A204.1 (cell line): ENCODE data around the gene DMTF1.
A peak's percentile ranks its signal among the peaks of the same experiment; 100 is the strongest.
"Not testable (repeated sequence)": the region's sequence is repeated elsewhere in the genome, so short reads cannot be mapped to it uniquely, and the experiment has no call there.

ENCODE experiments used
- FAIRE-seq: peaks from 2 replicates; lab custom pipeline; 2012; peaks lifted over from hg19 to GRCh38; lab: Jason Lieb, UNC

DMTF1 gene

GRCh38 chr7:87152112-87152896 is at the start of gene DMTF1:
Gene DMTF1 (plus strand): TSS chr7:87152453. CDS start chr7:87164942, 12,489 bp downstream.
- FAIRE-seq = peak; percentile 14

DNA sequence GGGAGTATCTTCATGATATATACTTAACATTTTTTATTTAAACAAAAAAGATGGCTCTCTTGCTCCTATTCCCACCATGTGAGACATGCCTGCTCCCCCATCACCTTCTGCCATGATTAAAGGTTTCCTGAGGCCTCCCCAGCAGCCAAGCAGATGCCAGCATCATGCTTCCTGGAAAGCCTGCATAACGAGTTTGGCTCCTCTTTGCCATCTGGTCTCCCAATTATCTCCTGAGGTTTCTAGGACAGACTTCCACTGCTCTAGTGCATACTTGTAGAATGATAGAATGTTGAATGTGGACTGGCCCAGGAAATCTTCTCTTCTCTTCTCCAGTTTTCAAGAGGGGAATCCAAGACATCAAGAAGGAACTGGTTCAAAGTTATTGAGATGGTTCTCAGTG is 46.9 kb upstream of the DMTF1 start:
- no peak for FAIRE-seq

GRCh38 chr7:87106974-87107612 is 45.2 kb upstream of the DMTF1 start:
- FAIRE-seq = no peak

GRCh38 chr7:87107949-87108776 is 44.1 kb upstream of the DMTF1 start:
- FAIRE-seq = no peak

- no peak for FAIRE-seq
Observed at GRCh38 chr7:87110778-87111177, 41.5 kb upstream of the DMTF1 start.

DNA sequence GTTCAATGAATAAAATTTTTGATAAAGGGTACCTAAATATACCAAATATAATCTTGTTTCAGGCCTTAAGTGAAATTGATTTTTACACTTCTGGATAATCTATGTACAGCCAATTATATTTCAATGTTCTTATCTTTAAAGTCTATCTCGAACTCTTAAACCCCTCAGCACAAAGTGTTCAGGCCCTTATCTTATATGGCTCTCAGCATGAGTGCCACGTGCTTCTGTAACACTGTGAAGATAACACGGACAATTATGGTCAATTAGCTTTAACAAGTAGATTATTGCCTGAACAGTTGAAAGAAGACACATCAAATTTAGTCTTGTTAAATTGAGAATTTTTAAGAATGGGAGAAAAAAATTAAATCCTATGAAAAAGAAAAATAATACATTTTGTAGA is 40.4 kb upstream of the DMTF1 start:
- FAIRE-seq = no peak

DNA sequence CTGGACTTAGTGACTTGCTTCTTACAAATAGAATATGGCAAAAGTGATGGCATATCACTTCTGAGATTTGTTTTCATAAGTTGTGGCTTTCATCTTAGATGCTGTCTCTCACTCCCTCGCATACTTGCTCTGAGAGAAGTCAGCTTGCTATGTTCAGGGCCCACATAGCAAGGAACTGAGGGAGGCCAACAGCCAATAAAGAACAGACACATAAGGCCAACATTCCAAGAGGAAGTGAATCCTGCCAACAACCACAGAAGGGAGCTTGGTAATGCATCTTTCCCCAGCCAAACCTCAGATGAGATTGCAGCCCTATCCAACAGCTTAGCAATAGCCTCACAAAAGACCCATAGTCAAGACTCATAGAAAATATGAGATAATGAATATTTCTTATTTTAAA is 39.2 kb upstream of the DMTF1 start:
- FAIRE-seq = no peak

DNA sequence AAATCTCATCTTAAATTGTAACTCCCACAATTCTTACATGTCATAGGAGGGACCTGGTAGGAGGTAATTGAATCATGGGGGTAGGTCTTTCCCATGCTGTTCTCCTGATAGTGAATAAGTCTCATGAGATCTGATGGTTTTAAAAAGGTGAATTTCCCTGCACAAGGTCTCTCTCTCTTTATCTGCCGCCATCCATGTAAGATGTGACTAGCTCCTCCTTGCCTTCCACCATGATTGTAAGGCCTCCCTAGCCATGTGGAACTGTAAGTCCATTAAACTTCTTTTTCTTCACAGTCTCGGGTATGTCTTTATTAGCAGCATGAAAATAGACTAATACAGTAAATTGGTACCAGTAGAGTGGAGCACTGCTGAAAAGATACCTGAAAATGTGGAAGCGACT is 38.3 kb upstream of the DMTF1 start:
- not testable (repeated sequence) for FAIRE-seq

GRCh38 chr7:87115772-87116171 is 36.5 kb upstream of the DMTF1 start:
- FAIRE-seq = not testable (repeated sequence)

DNA sequence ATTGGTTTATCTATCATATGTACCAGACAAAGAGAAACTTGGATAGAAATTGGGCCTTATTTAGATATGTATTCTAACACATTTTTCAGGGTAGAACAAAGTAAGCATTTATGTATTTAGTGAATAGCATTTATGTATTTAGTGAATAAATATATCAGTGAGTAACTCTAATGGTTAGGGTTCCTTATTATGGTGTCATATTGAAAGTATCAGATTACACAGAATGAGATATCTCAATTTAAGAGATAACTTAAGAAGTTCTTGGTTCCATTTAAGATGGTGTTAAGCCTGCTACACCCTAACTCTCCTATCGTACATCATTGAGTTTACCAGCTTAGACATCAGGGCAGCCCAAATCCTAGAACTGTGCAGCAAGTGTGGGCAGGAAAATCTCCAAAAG is 35.9 kb upstream of the DMTF1 start:
- no peak for FAIRE-seq

- no peak for FAIRE-seq
Observed at GRCh38 chr7:87119581-87119980, 32.7 kb upstream of the DMTF1 start.

GRCh38 chr7:87123105-87123504 is 29.1 kb upstream of the DMTF1 start:
- no peak for FAIRE-seq

DNA sequence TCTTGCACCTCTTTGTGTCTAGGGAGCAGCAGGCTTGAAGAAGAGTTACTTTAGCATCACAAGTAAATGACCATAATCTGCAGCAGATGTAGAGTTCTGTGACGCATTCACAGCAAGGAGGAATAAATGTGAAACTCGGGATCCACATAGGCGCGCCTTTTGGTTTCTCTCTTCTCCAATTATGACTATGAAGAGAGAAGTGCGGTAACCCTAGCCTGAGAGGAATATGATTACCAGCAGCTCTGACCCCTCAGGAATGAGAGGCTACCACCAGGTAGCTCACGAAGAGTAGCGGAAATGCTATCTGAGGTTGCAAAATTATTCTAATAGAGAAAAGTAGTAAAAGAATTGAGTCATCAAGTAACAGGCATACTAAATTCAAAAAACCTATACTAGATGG is 25.2 kb upstream of the DMTF1 start:
- no peak for FAIRE-seq

DNA sequence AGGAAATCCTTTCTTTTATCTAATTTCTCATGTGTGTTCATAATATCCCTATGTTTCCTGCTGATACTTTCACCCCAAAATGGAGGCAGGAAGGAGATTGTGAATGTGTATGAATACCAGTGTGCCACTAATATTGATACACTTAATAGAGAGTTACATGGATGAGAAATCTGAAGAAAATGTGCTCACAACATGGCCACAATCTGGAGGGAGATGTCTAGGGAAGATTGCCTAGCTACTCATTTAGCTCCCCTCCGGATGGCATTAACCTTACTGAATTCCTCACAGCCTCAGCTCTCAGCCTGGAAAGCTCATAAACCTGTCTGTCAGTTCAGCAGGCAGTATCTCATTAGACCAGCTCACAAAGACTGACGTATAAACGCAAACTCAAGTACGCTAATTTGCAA is 23.4 kb upstream of the DMTF1 start:
- no peak for FAIRE-seq

- FAIRE-seq = no peak
Observed at GRCh38 chr7:87129332-87129731, 22.9 kb upstream of the DMTF1 start.

DNA sequence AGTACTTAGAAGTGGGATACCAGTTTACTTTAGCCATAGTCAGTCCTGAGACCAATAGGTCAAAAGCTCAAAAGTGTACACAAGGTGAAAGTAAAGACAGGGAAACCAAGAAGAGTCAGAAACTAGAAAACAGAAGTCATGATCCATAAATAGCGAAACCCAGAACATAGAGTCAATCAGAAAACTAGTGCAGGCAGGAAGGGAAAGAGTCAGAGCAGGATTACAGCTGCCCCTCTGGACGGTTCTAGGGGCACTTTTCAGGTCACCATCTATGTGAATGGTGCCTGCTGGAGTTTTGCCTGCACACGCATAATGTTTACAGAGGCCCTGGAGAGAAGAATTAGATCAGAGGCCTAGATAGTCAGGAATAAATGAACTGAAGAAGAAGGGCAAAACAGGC is 22.4 kb upstream of the DMTF1 start:
- no peak for FAIRE-seq

DNA sequence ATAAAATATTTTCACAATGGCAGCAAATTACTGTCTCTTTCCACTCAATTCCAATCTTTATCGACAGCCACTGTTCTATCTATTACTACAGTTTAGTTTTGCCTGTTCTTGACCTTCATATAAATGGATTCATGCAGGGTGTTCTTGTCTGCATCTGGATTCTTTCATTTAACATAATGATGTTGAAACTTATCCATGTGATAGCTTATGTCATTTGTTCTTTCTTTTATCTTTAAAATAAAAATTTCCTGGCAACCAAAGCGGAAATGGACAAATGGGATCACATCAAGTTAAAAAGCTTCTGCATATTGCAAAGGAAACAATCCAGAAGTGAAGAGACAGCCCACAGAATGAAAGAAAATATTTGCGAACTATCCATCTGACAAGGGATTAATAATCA is 20.5 kb upstream of the DMTF1 start:
- FAIRE-seq = no peak

DNA sequence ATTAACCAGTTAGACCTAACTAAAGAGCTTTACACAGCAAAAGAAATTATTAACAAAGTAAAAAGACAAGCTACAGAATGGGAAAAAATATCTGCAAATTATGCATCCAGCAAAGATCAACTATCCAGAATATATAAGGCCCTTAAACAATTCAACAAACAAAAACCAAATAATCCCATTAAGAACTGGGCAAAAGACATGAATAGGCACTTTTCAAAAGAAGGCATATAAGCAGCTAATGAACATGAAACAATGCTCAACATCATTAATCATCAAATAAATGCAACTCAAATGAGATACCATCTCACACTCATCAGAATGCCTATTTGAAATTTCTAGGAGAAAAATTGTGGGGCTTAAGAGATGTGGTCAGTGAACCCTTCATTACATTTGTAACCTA is 15.0 kb upstream of the DMTF1 start:
- FAIRE-seq = no peak

DNA sequence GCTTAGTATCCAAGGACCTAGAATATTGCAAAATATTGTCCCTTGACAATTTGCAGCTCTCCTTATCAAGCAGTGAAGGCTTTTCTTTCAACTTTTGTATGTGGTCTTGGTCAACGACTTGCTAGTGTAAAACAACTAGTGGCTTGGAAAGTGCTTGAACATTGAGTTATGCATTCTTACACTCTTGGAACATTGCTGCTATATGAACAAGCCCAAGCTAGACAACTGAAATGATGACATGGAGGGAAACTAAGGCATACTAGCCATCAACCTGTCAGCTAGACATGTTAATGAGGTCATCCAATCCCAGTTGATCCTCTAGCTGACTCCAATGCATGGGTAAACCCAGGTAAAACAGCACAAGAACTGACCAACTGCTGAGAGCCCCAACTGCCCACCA is 12.7 kb upstream of the DMTF1 start:
- FAIRE-seq = no peak

- no peak for FAIRE-seq
Observed at GRCh38 chr7:87140271-87140748, 11.9 kb upstream of the DMTF1 start.

GRCh38 chr7:87144173-87144657 is 8.0 kb upstream of the DMTF1 start:
- no peak for FAIRE-seq

- FAIRE-seq = no peak
Observed at GRCh38 chr7:87146740-87147386, 5.4 kb upstream of the DMTF1 start.
